Adrenal gland (tissue), 12 donors: ENCODE data around the gene DGKE. TPM values are rescaled to one million over a fixed set of nuclear protein-coding genes. Genes with fewer than 3 reads are reported as not detected.
A peak's percentile ranks its signal among the peaks of the same experiment; 100 is the strongest.

Experiments used
- DNase-seq, 7 donors: peaks; one replicate each; pipeline ENCODE4 v3.0.0-alpha.2; 2019 to 2020
- H3K27ac ChIP-seq, 5 donors: fragments of 200-600 bp; sonication (generic) in 4 of 5; 1 replicate in 3 of 5; 2 replicates in 2 of 5; pipeline versions ENCODE4 v1.5.1 to v1.8.0; 2016 to 2020; ENCODE audit warnings: mild to moderate bottlenecking in 1 of 5
- H3K27me3 ChIP-seq: fragments of 200-600 bp; 2 replicates; pipeline ENCODE4 v1.8.0; 2021
- H3K36me3 ChIP-seq, 2 donors: fragments of 200-600 bp; replicated peaks in 1 of 2; 1 replicate in 1 of 2; 2 replicates in 1 of 2; pipeline versions ENCODE4 v1.5.1 to v1.8.0; 2018 to 2022
- H3K4me1 ChIP-seq, 2 donors: fragments of 200-600 bp; replicated peaks in 1 of 2; 1 replicate in 1 of 2; 2 replicates in 1 of 2; pipeline versions ENCODE4 v1.5.1 to v1.8.0; 2018 to 2021
- H3K4me3 ChIP-seq, 4 donors: fragments of 200-600 bp; sonication (generic) in 3 of 4; one replicate each; pipeline ENCODE4 v1.5.1; 2016 to 2018
- H3K9me3 ChIP-seq, 3 donors: fragments of 200-600 bp; sonication (generic) in 1 of 3; replicated peaks in 1 of 3; 1 replicate in 2 of 3; 2 replicates in 1 of 3; pipeline versions ENCODE4 v1.5.1 to v1.8.0; 2016 to 2021
- CTCF ChIP-seq, 6 experiments: fragments of 450-650 bp in 4 of 6; fragments of 200-600 bp in 2 of 6; sonication (generic) in 1 of 6; IDR thresholded peaks; 1 replicate in 5 of 6; 2 replicates in 1 of 6; pipeline versions ENCODE4 v1.5.1 to v1.8.0; 2016 to 2021; ENCODE audit warnings: antibody characterized with exemption in 6 of 6, mild to moderate bottlenecking in 2 of 6, moderate library complexity in 1 of 6
- POLR2A ChIP-seq, 2 donors: fragments of 450-650 bp; IDR thresholded peaks; one replicate each; pipeline ENCODE4 v1.6.1; 2017; ENCODE audit warnings: antibody characterized with exemption in 2 of 2, mild to moderate bottlenecking in 2 of 2, moderate library complexity in 1 of 2
- WGBS, 4 donors: extraction: QIAGEN DNeasy Blood & Tissue Kit in 2 of 4; methylation state at CpG; one replicate each; pipeline versions ENCODE4 v1.1.5 to v1.1.7; 2013 to 2017; 5-methylcytosine and 5-hydroxymethylcytosine counted together
- intact Hi-C, 2 donors: fragments of 100-400 bp; cut with DNase I; formaldehyde crosslinking; loops; one replicate each; pipeline versions ENCODE4 v1.14.1 to v1.15.0; 2022 to 2023
- polyA plus RNA-seq, 3 donors: library from polyadenylated mRNA; stranded (reverse); fragments of 200-250 nt in 2 of 3; fragments of 350-450 nt in 1 of 3; fragmentation: Illumina TruSeq in 1 of 3; extraction: RNeasy Lipid Tissue Mini Kit (QIAGEN cat#74804) in 1 of 3; gene quantifications; one replicate each; pipeline ENCODE4 v1.2.3, GENCODE V29; 2013 to 2014
- total RNA-seq, 9 donors: library from RNA; depleted of rRNA in 4 of 9; stranded (reverse); fragments of >200 nt in 4 of 9; fragments of 120-200 nt in 1 of 9; fragmentation: NEBNext Ultra II Directional in 1 of 9; extraction: Animal tissue kit (Norgen Biotek cat#: 25700) in 1 of 9; gene quantifications; one replicate each; pipeline versions ENCODE4 v1.1.0 to v1.2.4, GENCODE V29; 2013 to 2023
- donor health status: healthy with polysubstance abuse.
- donor health status: Bipolar disorder and iron deficiency.
- donor health status: DM: yes; HTN: yes; CAD: no.
- donor health status: DM: no; HTN: no; CAD: no.
- donor health status: DM: no; HTN: no; CAD: no.
- donor health status: DM: yes; HTN: yes; CAD: no.

DGKE gene
- total and polyA plus RNA-seq, 12 donors, result 0.97 to 8.4 (median 3.8) TPM

- 86 to 98% (median 93%) methylated on average over 1 of the region's 1 CpG for WGBS, 4 donors
- Histone ChIP-seq H3K27me3 (no peaks in the 10 kb centered on the region), H3K4me1 (no peaks in the 10 kb centered on the region), H3K27ac (no peak overlapping the region), H3K4me3 (no peak overlapping the region), H3K9me3 (no peaks in the 10 kb centered on the region), H3K36me3 (no peaks in the 10 kb centered on the region)
- no peak for TF ChIP-seq POLR2A (IDR thresholded peaks at IDR 0.05)
- no peak for TF ChIP-seq CTCF (IDR thresholded peaks at IDR 0.05)
- no peak for DNase-seq
- intact Hi-C loops, result no loop called here
Observed at GRCh38 chr17:56792267-56792666, 41.7 kb upstream of the DGKE start.

GRCh38 chr17:56793531-56793930, 40.4 kb upstream of the DGKE start:
- intact Hi-C loops, result no loop called here
- Histone ChIP-seq H3K27me3 (no peaks in the 10 kb centered on the region), H3K27ac (no peak overlapping the region), H3K36me3 (no peaks in the 10 kb centered on the region), H3K4me1 (no peaks in the 10 kb centered on the region), H3K9me3 (no peaks in the 10 kb centered on the region), H3K4me3 (no peak overlapping the region)
- DNase-seq, result peak in 3 of 7 donors; percentile 20 to 25 (median 23)
- TF ChIP-seq CTCF (IDR thresholded peaks at IDR 0.05) (no peak), POLR2A (IDR thresholded peaks at IDR 0.05) (no peak)

- 36 to 66% (median 52%) methylated on average over 3 of the region's 3 CpGs for WGBS, 4 donors
- no peaks in the 10 kb centered on the region for H3K9me3 ChIP-seq
- intact Hi-C loops, result no loop called here
- H3K4me1 ChIP-seq, result no peaks in the 10 kb centered on the region
- no peaks in the 10 kb centered on the region for H3K36me3 ChIP-seq
- no peak for TF ChIP-seq POLR2A (IDR thresholded peaks at IDR 0.05)
- TF ChIP-seq CTCF (IDR thresholded peaks at IDR 0.05), result no peak
- no peak for DNase-seq
- no peak overlapping the region for H3K27ac ChIP-seq
- H3K4me3 ChIP-seq, result no peak overlapping the region
- no peaks in the 10 kb centered on the region for H3K27me3 ChIP-seq
Observed at GRCh38 chr17:56793957-56794356, 40.0 kb upstream of the DGKE start.

- 67 to 87% (median 76%) methylated on average over 5 of the region's 5 CpGs for WGBS, 4 donors
- Histone ChIP-seq H3K9me3 (no peaks in the 10 kb centered on the region), H3K4me1 (no peaks in the 10 kb centered on the region), H3K27ac (no peak overlapping the region), H3K36me3 (no peaks in the 10 kb centered on the region), H3K4me3 (no peak overlapping the region), H3K27me3 (no peaks in the 10 kb centered on the region)
- intact Hi-C loops, result no loop called here
- no peak for DNase-seq
- TF ChIP-seq CTCF (IDR thresholded peaks at IDR 0.05), result no peak
- no peak for TF ChIP-seq POLR2A (IDR thresholded peaks at IDR 0.05)
Observed at GRCh38 chr17:56795221-56795865, 38.6 kb upstream of the DGKE start.
